A673 (cell line): ENCODE data around the gene NEDD4L.

Experiments used
- CTCF ChIP-seq: fragments of 300-800, 200-600 bp; sonication (generic); conservative IDR thresholded peaks from 2 replicates; pipeline ENCODE4 v1.5.1; 2017; ENCODE audit warnings: low read depth, mild to moderate bottlenecking, antibody characterized with exemption, low read length, moderate library complexity, mixed read lengths
- EZH2 ChIP-seq: fragments of 200-600 bp; sonication (generic); IDR thresholded peaks from 2 replicates; pipeline ENCODE4 v1.6.1; 2017; ENCODE audit warnings: borderline replicate concordance, low read depth, mild to moderate bottlenecking, mixed read lengths, antibody characterized with exemption, low read length; ENCODE audit not compliant: poor library complexity, severe bottlenecking

- TF ChIP-seq CTCF (no peak), EZH2 (no peak)
Measured at GRCh38 chr18:58024139-58024538, 19.9 kb upstream of the NEDD4L start.
